A673 (cell line): Measurements from ENCODE around the gene NOB1. TPM values are rescaled to one million over a fixed set of nuclear protein-coding genes. Genes with fewer than 3 reads are reported as not detected.

Source experiments
- BruUV-seq: library from RNA; stranded (reverse); fragments of 400-500 nt; replicated peaks from 2 replicates; lab custom pipeline; 2021; lab: Mats Ljungman, UMichigan
- CTCF ChIA-PET: fragments of 300-600 bp; sonication (Branson Sonifier 250); formaldehyde crosslinking; loops from one replicate; lab custom pipeline; 2022; ENCODE audit warnings: antibody characterized with exemption; lab: Charles Lee
- POLR2A ChIA-PET: fragments of 300-600 bp; sonication (Branson Sonifier 250); formaldehyde crosslinking; loops from one replicate; lab custom pipeline; 2022; ENCODE audit warnings: antibody characterized with exemption; ENCODE audit not compliant: low non-redundant PET; lab: Charles Lee
- DNase-seq: peaks from one replicate; pipeline ENCODE4 v3.0.0-alpha.2; 2015; ENCODE audit warnings: low spot score
- H3K27ac ChIP-seq: fragments of 200-600 bp; sonication (generic); 2 replicates; pipeline ENCODE4 v1.5.1; 2016; ENCODE audit warnings: mixed run types, low read depth, mild to moderate bottlenecking, mixed read lengths, antibody characterized with exemption, low read length; ENCODE audit not compliant: poor library complexity, severe bottlenecking
- H3K27me3 ChIP-seq: fragments of 200-600 bp; sonication (generic); replicated peaks from 2 replicates; pipeline ENCODE4 v1.6.1; 2017; ENCODE audit warnings: mixed run types, low read depth, mild to moderate bottlenecking, mixed read lengths, antibody characterized with exemption, low read length; ENCODE audit not compliant: insufficient read depth, poor library complexity
- H3K36me3 ChIP-seq: fragments of 200-600 bp; sonication (generic); 2 replicates; pipeline ENCODE4 v1.6.1; 2016; ENCODE audit warnings: mixed run types, mild to moderate bottlenecking, mixed read lengths, antibody characterized with exemption, low read length; ENCODE audit not compliant: insufficient read depth, poor library complexity, severe bottlenecking
- H3K4me1 ChIP-seq: fragments of 200-600 bp; sonication (generic); 2 replicates; pipeline ENCODE4 v1.6.1; 2017; ENCODE audit warnings: mixed run types, mild to moderate bottlenecking, mixed read lengths, antibody characterized with exemption, low read length; ENCODE audit not compliant: insufficient read depth, poor library complexity, severe bottlenecking
- H3K4me3 ChIP-seq: fragments of 200-600 bp; sonication (generic); 2 replicates; pipeline ENCODE4 v1.5.1; 2016; ENCODE audit warnings: low read depth, mixed run types, mild to moderate bottlenecking, mixed read lengths, low read length; ENCODE audit not compliant: poor library complexity, severe bottlenecking
- H3K9me3 ChIP-seq: fragments of 200-600 bp; sonication (generic); 2 replicates; pipeline ENCODE4 v1.6.1; 2016; ENCODE audit warnings: mixed run types, low read depth, mild to moderate bottlenecking, mixed read lengths, antibody characterized with exemption, low read length; ENCODE audit not compliant: poor library complexity, severe bottlenecking
- CTCF ChIP-seq: fragments of 300-800, 200-600 bp; sonication (generic); conservative IDR thresholded peaks from 2 replicates; pipeline ENCODE4 v1.5.1; 2017; ENCODE audit warnings: low read depth, mild to moderate bottlenecking, antibody characterized with exemption, low read length, moderate library complexity, mixed read lengths
- EZH2 ChIP-seq: fragments of 200-600 bp; sonication (generic); IDR thresholded peaks from 2 replicates; pipeline ENCODE4 v1.6.1; 2017; ENCODE audit warnings: borderline replicate concordance, low read depth, mild to moderate bottlenecking, mixed read lengths, antibody characterized with exemption, low read length; ENCODE audit not compliant: poor library complexity, severe bottlenecking
- intact Hi-C: fragments of 100-400 bp; cut with micrococcal nuclease; formaldehyde crosslinking; loops from one replicate; pipeline ENCODE4 v1.10.0; 2022; ENCODE audit not compliant: unreplicated experiment
- total RNA-seq: library from RNA; stranded (reverse); gene quantifications from 2 replicates; pipeline ENCODE4 v1.2.3, GENCODE V29; 2021

The NOB1 gene
- total RNA-seq, 1 experiment from 2014 or later: 93.3 TPM

- ChIA-PET CTCF (no interaction called here), POLR2A (interaction anchor here (0.6 kb wide), 1 partner anchor 14 kb away, joined by 5 read pairs; the partner anchor contains the start of gene NQO1)
- intact Hi-C loops: no loop called here
- no peak for TF ChIP-seq EZH2
- Histone ChIP-seq H3K9me3 (no peaks in the 10 kb centered on the region), H3K4me3 (no peak overlapping the region), H3K27me3 (no peaks in the 10 kb centered on the region), H3K4me1 (no peaks in the 10 kb centered on the region), H3K27ac (no peak overlapping the region), H3K36me3 (peaks cover 18% of the 10 kb centered on the region)
- no peak for DNase-seq
- BruUV-seq: no TSS peak
Measured at GRCh38 chr16:69712277-69712676, 42.4 kb downstream of the NOB1 start.

DNA sequence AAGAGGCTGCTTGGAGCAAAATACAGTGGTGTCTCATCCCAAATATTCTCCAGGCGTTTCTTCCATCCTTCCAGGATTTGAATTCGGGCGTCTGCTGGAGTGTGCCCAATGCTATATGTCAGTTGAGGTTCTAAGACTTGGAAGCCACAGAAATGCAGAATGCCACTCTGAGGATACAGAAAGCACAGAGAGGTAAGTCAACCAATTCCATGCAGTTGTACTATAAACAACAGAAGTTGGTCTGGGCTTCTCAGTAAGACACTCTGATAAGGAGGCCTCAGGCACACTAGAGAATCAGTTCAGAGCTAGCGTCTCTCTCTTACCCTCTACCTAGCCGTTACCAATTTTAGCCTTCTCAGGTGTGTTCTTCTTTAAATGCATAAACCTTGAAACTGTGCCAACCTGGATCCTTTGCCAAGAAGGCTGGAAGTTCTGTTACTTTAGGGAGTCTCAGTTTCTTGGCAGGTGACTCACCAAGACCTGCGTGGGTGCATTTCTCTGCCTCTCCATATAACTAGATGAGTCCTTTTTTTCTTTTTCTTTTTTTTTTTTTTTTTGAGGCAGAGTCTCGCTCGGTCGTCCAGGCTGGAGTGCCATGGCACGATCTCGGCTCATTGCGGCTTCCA is 43.5 kb downstream of the NOB1 start:
- Histone ChIP-seq H3K27me3 (no peaks in the 10 kb centered on the region), H3K4me1 (no peaks in the 10 kb centered on the region), H3K36me3 (peaks cover 14% of the 10 kb centered on the region), H3K9me3 (no peaks in the 10 kb centered on the region), H3K4me3 (no peak overlapping the region), H3K27ac (no peak overlapping the region)
- intact Hi-C loops: no loop called here
- BruUV-seq: no TSS peak
- CTCF ChIA-PET: no interaction called here
- TF ChIP-seq EZH2 (no peak), CTCF (no peak)
- no peak for DNase-seq
- POLR2A ChIA-PET: interaction anchor here (0.6 kb wide), 1 partner anchor 15 kb away, joined by 5 read pairs; the partner anchor contains the start of gene NQO1

DNA sequence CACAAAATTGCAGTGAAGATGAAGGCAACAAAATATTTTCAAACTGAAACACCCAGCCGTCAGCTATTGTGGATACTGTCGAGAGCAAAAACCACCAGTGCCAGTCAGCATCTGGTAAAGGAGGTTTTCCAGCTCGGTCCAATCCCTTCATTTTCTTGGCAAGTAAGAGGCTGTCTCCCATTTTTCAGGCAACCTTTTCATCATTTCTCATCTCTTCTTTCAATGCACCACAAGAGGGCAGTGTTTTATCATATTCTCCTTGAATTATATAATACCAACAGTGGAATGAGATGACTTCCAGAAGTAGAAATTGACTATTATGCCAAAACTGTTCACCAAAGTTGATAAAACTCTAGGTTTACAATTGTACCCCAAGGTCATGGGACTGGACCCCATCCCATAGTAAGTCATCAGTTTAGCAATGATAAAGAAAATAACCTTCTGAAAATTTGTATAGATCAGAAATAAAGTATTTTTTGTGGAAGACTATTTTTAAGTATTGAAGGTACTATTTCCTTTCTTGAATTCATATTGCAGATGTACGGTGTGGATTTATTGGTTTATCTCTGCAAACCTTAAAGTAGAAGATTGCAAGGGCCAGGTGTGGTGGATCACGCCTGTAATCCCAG is 45.2 kb downstream of the NOB1 start:
- H3K4me3 ChIP-seq: no peak overlapping the region
- peak; percentile 81 for DNase-seq
- peaks cover 14% of the 10 kb centered on the region for H3K36me3 ChIP-seq
- POLR2A ChIA-PET: no interaction called here
- H3K9me3 ChIP-seq: no peaks in the 10 kb centered on the region
- no peaks in the 10 kb centered on the region for H3K27me3 ChIP-seq
- no peaks in the 10 kb centered on the region for H3K4me1 ChIP-seq
- peak; percentile 73 for TF ChIP-seq CTCF
- TF ChIP-seq EZH2: no peak
- intact Hi-C loops: loop anchor here (1.0 to 10.0 kb wide), 3 partner anchors 45 to 312 kb away; partner anchors contain the start of gene NOB1
- CTCF ChIA-PET: interaction anchor here (1.8 kb wide), 1 partner anchor 45 kb away, joined by 3 read pairs; the partner anchor contains the start of gene NOB1
- BruUV-seq: no TSS peak
- H3K27ac ChIP-seq: no peak overlapping the region
